Muscle of leg (tissue), 11 donors: ENCODE results near the gene SAP30. TPM values are rescaled to one million over a fixed set of nuclear protein-coding genes. Genes with fewer than 3 reads are reported as not detected.

ENCODE experiments used
- DNase-seq: peaks from one replicate; pipeline ENCODE4 v3.0.0; 2013
- H3K27ac ChIP-seq: one replicate; pipeline ENCODE4 v1.5.1; 2013; ENCODE audit warnings: mild to moderate bottlenecking, low read length, control low read depth
- H3K27me3 ChIP-seq: one replicate; pipeline ENCODE4 v1.6.1; 2013; ENCODE audit warnings: low read length; ENCODE audit not compliant: control insufficient read depth, insufficient read depth
- H3K36me3 ChIP-seq: one replicate; pipeline ENCODE4 v1.6.1; 2013; ENCODE audit warnings: low read length; ENCODE audit not compliant: control insufficient read depth, insufficient read depth
- H3K4me1 ChIP-seq: one replicate; pipeline ENCODE4 v1.6.1; 2013; ENCODE audit warnings: low read length; ENCODE audit not compliant: control insufficient read depth, insufficient read depth
- H3K4me3 ChIP-seq: one replicate; pipeline ENCODE4 v1.5.1; 2013; ENCODE audit warnings: low read length, control low read depth
- H3K9me3 ChIP-seq: replicated peaks from 2 replicates; pipeline ENCODE4 v1.6.1; 2013; ENCODE audit warnings: low read depth, low read length; ENCODE audit not compliant: control insufficient read depth
- WGBS: methylation state at CpG from one replicate; pipeline ENCODE4 v1.1.5; 2013; ENCODE audit warnings: missing lambda C conversion rate; ENCODE audit not compliant: insufficient coverage; 5-methylcytosine and 5-hydroxymethylcytosine counted together
- polyA plus RNA-seq, 8 donors: library from polyadenylated mRNA; unstranded; fragments of 120-200 nt; gene quantifications; one replicate each; pipeline versions ENCODE4 v1.2.1 to v1.2.3, GENCODE V29; 2013; ENCODE audit warnings: inconsistent platforms in 1 of 8, low replicate concordance in 1 of 8; ENCODE audit not compliant: insufficient read length in 8 of 8, insufficient read depth in 1 of 8
- total RNA-seq: library from RNA; stranded (reverse); fragments of 120-200 nt; gene quantifications from one replicate; pipeline ENCODE4 v1.2.4, GENCODE V29; 2013

Gene SAP30
- total and polyA plus RNA-seq, 9 donors = 8.7 to 13.0 (median 12.1) TPM

DNA sequence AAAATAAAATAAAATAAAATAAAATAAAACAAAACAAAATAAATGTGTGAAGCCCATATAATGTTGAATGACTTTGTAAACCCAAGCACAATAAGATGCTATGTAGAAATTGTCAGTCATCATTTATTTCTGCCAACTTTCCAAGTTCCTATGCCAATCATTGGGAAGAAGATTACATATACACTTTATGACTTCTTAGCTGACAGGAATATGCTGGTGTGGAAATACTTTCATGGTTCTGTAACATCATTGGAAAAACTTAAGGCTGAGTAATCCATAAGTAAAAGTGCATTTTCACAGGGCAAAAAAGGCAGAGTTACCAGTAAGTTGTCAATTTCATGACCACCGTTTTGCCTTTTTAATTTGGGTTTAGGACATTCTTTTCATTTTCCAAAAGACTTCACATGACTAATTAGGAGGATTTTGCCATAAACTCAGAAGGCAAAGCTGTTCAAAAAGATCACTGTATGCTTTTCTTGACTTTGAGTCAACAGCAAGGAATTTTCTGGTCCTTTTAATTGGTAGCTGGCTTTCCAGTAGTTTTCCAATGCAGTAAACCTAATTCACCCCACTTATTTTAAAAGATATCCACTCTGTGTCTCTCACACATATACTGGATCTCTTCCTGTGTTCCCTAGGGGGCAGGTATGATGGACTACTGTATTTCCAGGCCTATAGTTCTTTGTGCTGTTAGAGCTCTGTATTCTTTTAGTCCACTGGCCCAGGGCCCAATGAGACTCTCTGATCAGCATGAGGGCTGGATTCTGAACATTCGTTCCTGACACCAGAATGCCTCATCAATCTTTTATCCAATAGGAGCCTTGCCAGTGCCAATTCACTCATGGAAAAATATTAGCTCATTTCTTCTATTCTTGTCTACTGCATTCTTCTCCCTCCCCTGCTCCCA is 54.4 kb downstream of the SAP30 start:
- H3K4me1 ChIP-seq = no peaks in the 10 kb centered on the region
- H3K9me3 ChIP-seq = no peaks in the 10 kb centered on the region
- H3K36me3 ChIP-seq = no peaks in the 10 kb centered on the region
- no peaks in the 10 kb centered on the region for H3K27me3 ChIP-seq
- no peak overlapping the region for H3K4me3 ChIP-seq
- WGBS = 33% methylated on average over 1 of the region's 2 CpGs
- H3K27ac ChIP-seq = no peak overlapping the region
- DNase-seq = no peak

DNA sequence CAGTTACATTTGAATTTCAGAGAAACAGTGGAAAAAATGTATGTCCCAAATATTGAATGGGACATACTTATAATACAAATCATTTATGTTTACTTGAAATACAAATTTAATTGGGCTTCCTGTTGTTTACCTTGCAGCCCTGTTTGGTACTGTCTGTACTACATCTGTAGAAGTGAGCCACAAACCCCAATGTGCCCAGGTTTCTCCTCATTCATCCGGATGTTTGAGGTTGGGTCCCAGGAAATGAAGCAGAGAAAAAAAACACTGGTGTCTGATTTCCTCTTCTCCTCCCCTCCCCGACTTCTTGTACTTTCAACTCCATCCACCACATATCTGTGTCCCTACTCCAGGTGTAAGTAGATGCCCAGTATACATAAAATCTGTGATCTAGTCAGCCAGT is 55.3 kb downstream of the SAP30 start:
- H3K4me1 ChIP-seq = no peaks in the 10 kb centered on the region
- H3K9me3 ChIP-seq = peaks cover 1% of the 10 kb centered on the region
- WGBS = no CpG with 5 or more reads among the region's 2 CpGs
- no peaks in the 10 kb centered on the region for H3K36me3 ChIP-seq
- H3K27ac ChIP-seq = no peak overlapping the region
- H3K27me3 ChIP-seq = no peaks in the 10 kb centered on the region
- DNase-seq = no peak
- no peak overlapping the region for H3K4me3 ChIP-seq

Other genes with a start within 250 kb of the SAP30 start
- gene GALNT7, start 202.1 kb upstream of the SAP30 start, total RNA-seq = 20.2 TPM
- gene GALNT7, start 202.1 kb upstream of the SAP30 start, polyA plus RNA-seq = 10 to 100 TPM; 21.1 to 30.7 (median 25.5) TPM
- gene HMGB2, start 36.6 kb upstream of the SAP30 start, total RNA-seq = 104 TPM
- 100 to 1,000 TPM; 135 to 243 (median 203) TPM for gene HMGB2, start 36.6 kb upstream of the SAP30 start, polyA plus RNA-seq
- 3.3 TPM for gene SCRG1, start 28.2 kb downstream of the SAP30 start, total RNA-seq
- gene SCRG1, start 28.2 kb downstream of the SAP30 start, polyA plus RNA-seq = 1 to 10 TPM; 1.4 to 9.9 (median 3.4) TPM
- 1.7 TPM for gene HAND2, start 159.3 kb downstream of the SAP30 start, total RNA-seq
- 1 to 10 TPM in 3 of 8 donors, under 1 TPM in 5; 0.14 to 9.2 (median 0.60) TPM for gene HAND2, start 159.3 kb downstream of the SAP30 start, polyA plus RNA-seq